Spleen (tissue), 3 donors: Measurements from ENCODE around the gene DOK4.

Source experiments
- POLR2A ChIP-seq, 3 donors: fragments of 450-650 bp; IDR thresholded peaks; one replicate each; pipeline ENCODE4 v1.5.1; 2017; ENCODE audit warnings: antibody characterized with exemption in 3 of 3, mild to moderate bottlenecking in 1 of 3
- POLR2AphosphoS5 ChIP-seq, 3 donors: sonication (generic); formaldehyde crosslinking; IDR thresholded peaks; one replicate each; pipeline ENCODE4 v1.5.1; 2017; ENCODE audit warnings: antibody characterized with exemption in 3 of 3

DNA sequence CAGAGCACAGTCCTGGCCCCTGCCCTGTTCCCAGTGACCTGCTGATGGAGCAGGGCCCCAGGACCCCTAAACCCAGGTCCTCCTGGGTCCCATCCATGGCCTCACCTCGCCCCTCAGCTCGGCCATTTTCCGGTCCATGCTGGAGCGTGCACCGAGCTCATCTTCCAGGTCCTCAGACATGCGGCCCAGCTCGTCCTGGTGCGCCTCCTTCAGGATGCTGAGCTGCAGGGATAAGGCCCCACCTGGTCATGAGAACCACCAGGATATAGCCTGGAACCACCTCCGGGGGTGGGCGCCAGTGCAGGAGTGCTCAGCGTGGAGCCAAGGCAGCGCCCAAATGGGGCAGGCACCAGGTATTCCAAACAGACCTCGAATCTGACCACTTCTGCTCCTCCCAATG, 32.2 kb upstream of the DOK4 start:
- TF ChIP-seq POLR2A (IDR thresholded peaks at IDR 0.05) (no peak), POLR2AphosphoS5 (IDR thresholded peaks at IDR 0.05) (no peak)
